Skeletal muscle satellite cell (primary cell): ENCODE data around the gene GDF3. TPM values are rescaled to one million over a fixed set of nuclear protein-coding genes. Genes with fewer than 3 reads are reported as not detected.
"Not testable (repeated sequence)": the region's sequence is repeated elsewhere in the genome, so short reads cannot be mapped to it uniquely, and the experiment has no call there.

Experiments used
- H3K27me3 ChIP-seq: 2 replicates; pipeline ENCODE4 v1.7.0; 2013; ENCODE audit warnings: low read length; ENCODE audit not compliant: control insufficient read depth, insufficient read depth
- H3K36me3 ChIP-seq: 2 replicates; pipeline ENCODE4 v1.7.0; 2013; ENCODE audit warnings: mild to moderate bottlenecking, control low read depth, low read length; ENCODE audit not compliant: insufficient read depth
- H3K4me1 ChIP-seq: 2 replicates; pipeline ENCODE4 v1.7.0; 2013; ENCODE audit warnings: low read length; ENCODE audit not compliant: control insufficient read depth, insufficient read depth
- H3K4me2 ChIP-seq: 2 replicates; pipeline ENCODE4 v1.7.0; 2013; ENCODE audit warnings: mild to moderate bottlenecking, low read length
- H3K4me3 ChIP-seq: 2 replicates; pipeline ENCODE4 v1.7.0; 2013; ENCODE audit warnings: low read length
- H3K9ac ChIP-seq: 2 replicates; pipeline ENCODE4 v1.7.0; 2013; ENCODE audit warnings: mild to moderate bottlenecking, low read depth, low read length, moderate library complexity
- H3K9me3 ChIP-seq: replicated peaks from 2 replicates; pipeline ENCODE4 v1.7.0; 2013; ENCODE audit warnings: mild to moderate bottlenecking, control low read depth, low read length
- total RNA-seq: library from RNA; depleted of rRNA; stranded (reverse); fragments of >200 nt; gene quantifications from 2 replicates; pipeline ENCODE4 v1.2.3, GENCODE V29; 2012; rRNA removed

GDF3 gene
- total RNA-seq = not detected in 2 replicates

DNA sequence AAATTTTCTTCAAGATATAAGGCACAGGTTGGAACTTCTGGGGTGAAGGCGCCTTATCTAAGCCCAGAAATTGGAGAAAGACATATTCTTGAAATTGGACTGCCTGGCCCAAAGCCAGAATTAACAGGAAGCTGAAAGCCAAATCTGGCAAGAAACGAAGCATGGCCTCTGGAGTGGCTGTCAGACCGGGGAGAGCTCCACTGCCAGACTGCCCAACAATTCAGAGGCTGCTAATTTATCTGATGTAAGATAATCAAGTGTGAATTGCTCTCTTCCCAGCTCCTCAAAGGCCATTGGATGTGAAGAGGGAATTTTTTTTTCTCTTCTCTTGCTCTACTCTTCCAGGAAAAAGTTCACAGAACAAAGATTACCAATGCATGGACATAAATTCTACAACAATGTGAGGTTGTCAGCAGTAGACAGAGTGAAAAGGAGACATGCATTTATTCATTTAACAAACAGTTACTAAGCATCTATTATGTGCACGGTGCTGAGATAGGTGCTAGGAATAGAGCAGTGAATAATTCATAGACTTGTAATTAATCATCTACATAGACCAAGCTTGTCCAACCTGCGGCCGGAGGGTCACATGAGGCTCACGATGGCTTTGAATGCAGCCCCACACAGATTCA, at the start of gene GDF3:
TSS of gene GDF3 (minus strand) at position 210 of the 632 bp plus-strand sequence. CDS start at position 163, 47 bp downstream.
- Histone ChIP-seq H3K4me3 (no peak within 1 kb of the TSS), H3K9me3 (no peaks in the 10 kb centered on the region), H3K27me3 (no peaks in the 10 kb centered on the region), H3K4me2 (no peak within 1 kb of the TSS), H3K9ac (no peak within 1 kb of the TSS), H3K4me1 (no peaks in the 10 kb centered on the region), H3K36me3 (no peaks in the 10 kb centered on the region)

DNA sequence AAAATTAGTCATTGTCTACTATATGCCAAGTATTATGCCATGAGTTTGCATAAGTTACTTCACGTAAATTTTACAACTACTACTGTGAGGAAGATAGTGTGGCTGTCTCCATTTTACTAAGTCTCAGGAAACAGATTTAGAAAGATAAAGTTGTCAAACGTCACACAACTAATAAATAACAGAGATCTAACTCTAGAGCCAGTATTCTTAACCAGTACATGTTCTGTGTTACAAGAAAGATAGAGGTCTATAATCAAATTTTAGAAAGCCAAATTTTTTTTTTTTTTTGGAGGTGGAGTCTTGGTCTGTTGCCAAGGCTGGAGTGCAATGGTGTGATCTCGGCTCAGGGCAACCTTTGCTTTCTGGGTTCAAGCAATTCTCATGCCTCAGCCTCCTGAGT, 37.4 kb upstream of the GDF3 start:
- Histone ChIP-seq H3K4me1 (no peaks in the 10 kb centered on the region), H3K9ac (no peak overlapping the region), H3K4me2 (no peak overlapping the region), H3K36me3 (no peaks in the 10 kb centered on the region), H3K9me3 (peaks cover 3% of the 10 kb centered on the region), H3K4me3 (no peak overlapping the region), H3K27me3 (no peaks in the 10 kb centered on the region)

GRCh38 chr12:7731486-7731885, 35.9 kb upstream of the GDF3 start:
- Histone ChIP-seq H3K4me3 (no peak overlapping the region), H3K4me1 (no peaks in the 10 kb centered on the region)

DNA sequence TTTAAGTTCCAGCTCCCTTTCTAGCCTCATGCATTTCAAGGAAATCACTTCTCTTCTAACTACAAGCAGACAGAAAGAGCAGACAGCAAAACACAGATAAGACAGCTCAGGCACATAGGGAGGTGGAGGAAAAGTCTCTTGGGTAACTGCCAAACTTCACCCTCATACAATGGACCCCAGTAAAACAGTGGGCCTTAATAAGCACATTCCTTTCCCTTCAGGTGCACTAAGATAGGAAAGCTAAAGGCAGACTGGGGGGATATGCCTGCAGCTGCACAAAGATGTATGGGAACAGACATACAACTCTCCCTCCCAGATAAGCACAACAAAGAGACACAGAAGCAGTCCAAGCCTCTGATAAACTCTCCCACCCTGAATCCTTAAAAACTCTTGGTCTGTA, 35.4 kb upstream of the GDF3 start:
- not testable (repeated sequence) for H3K4me3 ChIP-seq, H3K9ac ChIP-seq, H3K27me3 ChIP-seq, H3K4me2 ChIP-seq, H3K4me1 ChIP-seq, H3K9me3 ChIP-seq, H3K36me3 ChIP-seq

More at GRCh38 chr12:7731486-7731885, 35.9 kb upstream of the GDF3 start:
- no peaks in the 10 kb centered on the region for H3K27me3 ChIP-seq
- H3K9ac ChIP-seq = no peak overlapping the region
- no peak overlapping the region for H3K4me2 ChIP-seq
- H3K9me3 ChIP-seq = peaks cover 3% of the 10 kb centered on the region
- no peaks in the 10 kb centered on the region for H3K36me3 ChIP-seq

DNA sequence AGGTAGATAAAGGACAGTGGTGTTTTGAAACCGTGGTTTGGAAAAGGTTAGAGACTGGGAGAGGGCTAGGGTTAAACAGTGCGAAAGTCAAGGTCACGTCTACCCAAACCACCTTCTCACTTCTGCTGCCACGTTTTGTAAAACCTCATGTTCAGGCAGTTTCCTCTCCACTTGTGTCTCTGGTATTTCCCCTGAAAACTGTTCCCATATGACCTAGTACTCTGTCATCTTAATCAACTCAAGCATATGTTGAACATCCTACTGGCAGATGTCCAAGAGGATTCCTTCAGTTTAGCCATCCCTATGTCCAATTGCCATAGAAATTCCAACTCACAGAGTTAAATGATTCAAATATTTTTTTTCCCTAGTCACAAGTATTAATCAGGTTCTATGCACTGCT, 34.2 kb upstream of the GDF3 start:
- H3K9me3 ChIP-seq = peaks cover 8% of the 10 kb centered on the region
- H3K36me3 ChIP-seq = no peaks in the 10 kb centered on the region
- no peak overlapping the region for H3K4me2 ChIP-seq
- H3K4me3 ChIP-seq = no peak overlapping the region
- no peak overlapping the region for H3K9ac ChIP-seq
- H3K27me3 ChIP-seq = no peaks in the 10 kb centered on the region
- no peaks in the 10 kb centered on the region for H3K4me1 ChIP-seq

- Histone ChIP-seq H3K27me3 (no peaks in the 10 kb centered on the region), H3K4me2 (no peak overlapping the region), H3K9me3 (peaks cover 6% of the 10 kb centered on the region), H3K4me3 (no peak overlapping the region), H3K9ac (no peak overlapping the region), H3K36me3 (no peaks in the 10 kb centered on the region), H3K4me1 (no peaks in the 10 kb centered on the region)
Observed at GRCh38 chr12:7723926-7724325, 28.4 kb upstream of the GDF3 start.

- H3K4me1 ChIP-seq = no peaks in the 10 kb centered on the region
- no peak overlapping the region for H3K4me3 ChIP-seq
- H3K9me3 ChIP-seq = no peaks in the 10 kb centered on the region
- H3K4me2 ChIP-seq = no peak overlapping the region
- no peak overlapping the region for H3K9ac ChIP-seq
- H3K36me3 ChIP-seq = no peaks in the 10 kb centered on the region
- no peaks in the 10 kb centered on the region for H3K27me3 ChIP-seq
Observed at GRCh38 chr12:7719946-7720730, 24.6 kb upstream of the GDF3 start.

DNA sequence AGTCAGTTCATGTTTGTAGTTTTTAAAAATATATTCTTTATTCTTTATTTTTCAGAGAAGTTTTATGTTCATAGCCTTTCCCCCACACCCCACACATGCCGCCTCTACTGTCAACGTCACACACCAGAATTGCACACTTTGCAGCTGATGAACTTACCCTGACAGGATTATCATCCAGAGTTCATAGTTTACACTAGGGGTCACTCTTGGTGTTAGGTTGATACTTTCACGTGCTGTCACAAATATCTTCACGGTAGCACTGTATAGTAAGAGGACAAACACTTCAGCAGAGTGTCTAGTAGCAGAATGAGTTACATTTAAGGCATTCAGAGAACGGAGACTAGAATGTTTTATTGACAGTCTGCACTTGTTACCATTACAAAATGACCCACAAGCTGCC, 20.8 kb upstream of the GDF3 start:
- no peaks in the 10 kb centered on the region for H3K36me3 ChIP-seq

GRCh38 chr12:7712841-7713442, 17.4 kb upstream of the GDF3 start:
- H3K9ac ChIP-seq = no peak overlapping the region

More for the DNA sequence above, 20.8 kb upstream of the GDF3 start:
- no peak overlapping the region for H3K9ac ChIP-seq
- no peak overlapping the region for H3K4me3 ChIP-seq
- peaks cover 5% of the 10 kb centered on the region for H3K9me3 ChIP-seq
- no peaks in the 10 kb centered on the region for H3K27me3 ChIP-seq
- no peaks in the 10 kb centered on the region for H3K4me1 ChIP-seq
- H3K4me2 ChIP-seq = no peak overlapping the region

GRCh38 chr12:7711133-7711532, 15.6 kb upstream of the GDF3 start, which contains the start of gene DPPA3:
TSS of gene DPPA3 (plus strand) at chr12:7711433. CDS start at chr12:7711571, 138 bp downstream.
- Histone ChIP-seq H3K27me3 (no peaks in the 10 kb centered on the region), H3K36me3 (no peaks in the 10 kb centered on the region), H3K4me2 (no peak within 1 kb of the TSS), H3K9ac (no peak within 1 kb of the TSS), H3K9me3 (peaks cover 5% of the 10 kb centered on the region), H3K4me1 (no peaks in the 10 kb centered on the region), H3K4me3 (no peak within 1 kb of the TSS)

More at GRCh38 chr12:7712841-7713442, 17.4 kb upstream of the GDF3 start:
- Histone ChIP-seq H3K4me1 (no peaks in the 10 kb centered on the region), H3K9me3 (peaks cover 5% of the 10 kb centered on the region), H3K4me3 (no peak overlapping the region), H3K27me3 (no peaks in the 10 kb centered on the region), H3K4me2 (no peak overlapping the region), H3K36me3 (no peaks in the 10 kb centered on the region)

GRCh38 chr12:7709969-7710675, 14.5 kb upstream of the GDF3 start:
- Histone ChIP-seq H3K9me3 (peaks cover 5% of the 10 kb centered on the region), H3K4me2 (no peak overlapping the region), H3K36me3 (no peaks in the 10 kb centered on the region), H3K9ac (no peak overlapping the region), H3K27me3 (no peaks in the 10 kb centered on the region), H3K4me1 (no peaks in the 10 kb centered on the region), H3K4me3 (no peak overlapping the region)
